Stimulated activated CD8-positive, alpha-beta memory T cell treated with anti-CD3 and anti-CD28 coated beads, Interleukin-7, amount 100 ng/mL, for 24 hours (primary cell): Measurements from ENCODE around the gene ITGAE.
"Not testable (repeated sequence)": the region's sequence is repeated elsewhere in the genome, so short reads cannot be mapped to it uniquely, and the experiment has no call there.

ENCODE experiments used
- DNase-seq: peaks from one replicate; pipeline ENCODE4 v3.0.0-alpha.2; 2020; ENCODE audit warnings: low read depth

The ITGAE gene, protein sequence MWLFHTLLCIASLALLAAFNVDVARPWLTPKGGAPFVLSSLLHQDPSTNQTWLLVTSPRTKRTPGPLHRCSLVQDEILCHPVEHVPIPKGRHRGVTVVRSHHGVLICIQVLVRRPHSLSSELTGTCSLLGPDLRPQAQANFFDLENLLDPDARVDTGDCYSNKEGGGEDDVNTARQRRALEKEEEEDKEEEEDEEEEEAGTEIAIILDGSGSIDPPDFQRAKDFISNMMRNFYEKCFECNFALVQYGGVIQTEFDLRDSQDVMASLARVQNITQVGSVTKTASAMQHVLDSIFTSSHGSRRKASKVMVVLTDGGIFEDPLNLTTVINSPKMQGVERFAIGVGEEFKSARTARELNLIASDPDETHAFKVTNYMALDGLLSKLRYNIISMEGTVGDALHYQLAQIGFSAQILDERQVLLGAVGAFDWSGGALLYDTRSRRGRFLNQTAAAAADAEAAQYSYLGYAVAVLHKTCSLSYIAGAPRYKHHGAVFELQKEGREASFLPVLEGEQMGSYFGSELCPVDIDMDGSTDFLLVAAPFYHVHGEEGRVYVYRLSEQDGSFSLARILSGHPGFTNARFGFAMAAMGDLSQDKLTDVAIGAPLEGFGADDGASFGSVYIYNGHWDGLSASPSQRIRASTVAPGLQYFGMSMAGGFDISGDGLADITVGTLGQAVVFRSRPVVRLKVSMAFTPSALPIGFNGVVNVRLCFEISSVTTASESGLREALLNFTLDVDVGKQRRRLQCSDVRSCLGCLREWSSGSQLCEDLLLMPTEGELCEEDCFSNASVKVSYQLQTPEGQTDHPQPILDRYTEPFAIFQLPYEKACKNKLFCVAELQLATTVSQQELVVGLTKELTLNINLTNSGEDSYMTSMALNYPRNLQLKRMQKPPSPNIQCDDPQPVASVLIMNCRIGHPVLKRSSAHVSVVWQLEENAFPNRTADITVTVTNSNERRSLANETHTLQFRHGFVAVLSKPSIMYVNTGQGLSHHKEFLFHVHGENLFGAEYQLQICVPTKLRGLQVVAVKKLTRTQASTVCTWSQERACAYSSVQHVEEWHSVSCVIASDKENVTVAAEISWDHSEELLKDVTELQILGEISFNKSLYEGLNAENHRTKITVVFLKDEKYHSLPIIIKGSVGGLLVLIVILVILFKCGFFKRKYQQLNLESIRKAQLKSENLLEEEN

DNA sequence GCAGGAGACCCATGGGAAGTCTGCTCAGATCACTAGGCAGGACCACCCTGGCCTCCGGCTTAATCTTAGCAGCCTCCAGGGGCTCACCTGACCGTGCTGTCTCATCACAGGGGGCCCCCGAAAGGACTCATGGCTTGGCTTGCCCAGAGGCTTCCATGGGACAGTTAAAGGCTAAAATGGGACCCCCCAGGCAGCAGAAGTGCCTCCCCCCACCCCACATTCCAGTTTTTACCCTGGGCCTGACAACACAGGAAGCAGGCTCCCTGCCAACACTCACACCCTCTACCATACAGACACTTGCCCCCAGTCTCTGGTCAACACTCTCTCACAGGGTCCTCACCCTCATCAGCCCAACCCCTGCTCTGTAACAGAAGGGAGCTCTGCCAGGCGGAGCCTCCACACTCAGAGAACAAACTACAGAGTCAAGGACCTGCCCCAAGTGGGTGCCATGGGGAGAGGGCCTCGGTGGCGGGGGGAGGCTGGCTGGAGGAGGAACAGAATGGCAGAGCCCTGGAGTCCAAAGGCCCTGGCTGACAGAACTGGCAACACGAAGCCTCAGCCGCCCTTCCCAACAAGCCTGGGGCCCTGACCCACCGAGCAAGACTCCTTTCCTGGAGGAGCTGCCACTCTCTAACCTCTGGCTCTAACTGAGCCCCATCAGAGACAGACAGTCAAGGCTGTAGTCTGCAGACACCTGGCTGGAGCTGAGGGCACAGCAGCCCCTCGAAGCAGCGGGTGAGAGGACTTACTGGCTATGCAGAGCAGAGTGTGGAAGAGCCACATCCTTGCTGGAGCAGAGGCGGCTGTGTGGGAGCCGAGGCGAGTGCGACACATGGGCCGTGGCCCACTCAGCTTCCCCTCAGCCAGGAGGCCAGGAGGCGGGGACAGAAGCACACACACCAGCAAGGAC is at the start of gene ITGAE:
ITGAE (minus strand) TSS at position 827 of the 910 bp plus-strand sequence; CDS start at position 783, 44 bp downstream.
- no peak for DNase-seq

DNA sequence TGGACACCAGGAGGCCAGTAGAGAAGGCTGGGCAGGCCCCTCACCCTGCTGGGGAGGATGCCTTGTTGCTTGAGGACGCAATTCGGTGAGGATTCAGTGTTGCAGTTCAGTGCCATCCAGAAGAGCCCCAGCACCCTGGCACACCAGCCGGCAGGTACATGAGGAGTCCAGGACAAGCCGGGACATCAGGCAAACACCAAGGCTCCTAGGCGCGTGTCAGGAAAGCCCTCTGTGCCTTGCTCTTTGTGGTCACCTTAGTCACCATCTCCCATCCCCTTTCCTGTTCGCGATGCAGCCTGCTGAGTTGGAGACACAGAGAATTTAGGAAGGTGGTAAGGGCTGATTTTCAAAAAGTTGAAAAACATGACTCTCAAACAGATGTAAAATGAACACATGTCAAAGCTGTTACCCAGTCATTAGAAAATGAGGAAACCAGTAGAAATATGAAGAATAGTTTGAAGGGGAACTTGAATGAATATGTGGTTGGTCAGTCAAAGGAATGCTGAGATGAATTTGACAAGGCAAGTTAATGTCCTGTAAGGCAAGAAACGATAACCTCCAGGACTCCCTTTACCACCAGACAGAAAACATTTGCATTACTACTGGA is 47.3 kb upstream of the ITGAE start:
- no peak for DNase-seq

DNA sequence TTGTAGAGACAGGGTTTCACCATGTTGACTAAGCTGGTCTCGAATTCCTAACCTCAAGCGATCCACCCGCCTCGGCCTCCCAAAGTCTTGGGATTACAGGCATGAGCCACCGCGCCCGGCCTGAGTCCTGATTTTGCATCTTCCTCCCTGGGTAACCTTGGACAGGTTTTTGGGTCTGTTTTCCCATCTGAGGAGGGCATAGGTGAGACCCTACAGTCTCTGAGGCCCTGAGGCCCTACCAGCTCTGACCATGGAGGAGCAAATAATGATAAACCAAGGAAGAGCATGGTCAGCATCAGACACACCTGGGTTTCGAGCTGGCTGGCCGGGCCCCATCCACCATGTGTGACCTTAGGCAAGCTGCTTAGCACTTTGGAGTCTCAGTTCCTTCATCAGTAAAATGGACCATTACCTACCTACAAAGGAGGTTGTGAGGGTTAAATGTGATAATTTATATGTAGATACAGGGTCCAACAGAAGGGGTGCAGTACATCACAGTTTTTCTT is 46.2 kb upstream of the ITGAE start:
- DNase-seq = no peak

DNA sequence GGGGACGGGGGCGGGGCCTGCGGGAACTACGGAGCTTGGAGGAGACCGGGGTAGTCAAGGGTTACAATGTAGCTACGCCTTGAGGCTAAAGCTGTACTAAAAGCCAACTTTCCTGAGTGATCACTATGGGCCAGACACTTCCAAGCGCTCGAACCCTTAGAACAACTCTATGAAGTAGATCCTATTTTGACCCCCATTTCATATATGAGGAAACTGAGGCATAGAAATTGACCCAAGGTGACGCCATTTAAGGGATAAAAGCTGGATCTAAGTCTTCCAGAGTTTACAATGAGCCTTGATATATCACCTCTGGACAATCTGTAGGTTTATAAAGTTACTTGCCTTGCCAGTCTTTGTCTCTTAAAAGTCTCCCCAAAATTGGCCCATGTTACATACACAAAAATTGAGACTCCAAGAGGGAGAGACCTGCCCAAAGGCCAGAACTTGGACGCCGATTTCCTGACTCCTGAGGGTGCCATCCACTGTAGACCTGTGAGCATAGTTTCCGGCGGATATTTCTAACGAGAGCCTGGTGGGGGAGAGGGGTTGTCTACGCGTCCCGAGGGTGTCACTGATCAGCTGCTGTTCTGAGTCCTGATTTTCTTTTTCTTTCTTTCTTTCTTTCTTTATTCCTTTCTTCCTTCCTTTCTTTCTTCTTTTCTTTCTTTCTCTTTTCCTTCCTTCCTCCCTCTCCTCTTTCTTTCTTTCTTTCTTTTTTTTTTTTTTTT is 45.6 kb upstream of the ITGAE start:
- DNase-seq = no peak

DNA sequence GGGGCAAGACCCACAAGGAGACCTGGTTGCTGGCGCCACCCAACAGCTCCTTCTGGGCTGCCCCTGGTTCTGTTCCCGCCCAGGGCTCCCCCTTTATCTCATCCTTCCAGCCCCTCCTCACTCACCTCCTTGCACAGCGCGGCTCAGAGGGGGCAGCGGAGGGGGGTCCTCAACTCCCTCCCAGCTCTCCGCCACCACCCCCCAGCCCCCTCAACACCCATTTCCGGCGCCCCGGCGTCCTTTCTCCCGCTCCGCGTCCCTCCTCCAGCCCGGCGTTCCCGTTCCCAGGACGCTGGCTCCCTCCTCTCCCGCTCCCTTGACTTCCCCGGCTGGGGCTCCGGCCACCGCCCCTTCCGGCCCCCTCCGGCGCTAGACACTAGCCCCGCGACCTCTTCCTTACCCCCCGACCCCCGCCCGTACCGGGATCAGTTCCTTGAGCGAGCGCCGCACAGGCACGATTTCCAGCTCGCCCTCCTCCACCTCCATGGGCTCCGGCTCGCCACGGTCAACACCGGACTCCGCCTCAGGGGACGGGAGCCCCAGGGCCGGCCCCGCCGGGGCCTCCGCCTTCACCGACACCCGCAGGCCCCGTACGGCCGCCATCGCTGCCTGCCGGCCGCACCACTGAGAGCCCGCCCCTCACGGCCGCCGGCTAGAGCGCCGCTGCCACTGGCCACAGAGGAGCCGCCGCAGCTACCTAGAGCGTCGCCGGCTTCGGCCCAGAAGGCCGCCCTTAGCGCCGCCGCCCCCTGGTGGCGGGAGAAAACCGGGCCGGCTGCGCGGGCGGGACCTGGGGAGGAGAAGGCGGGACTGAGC is 44.8 kb upstream of the ITGAE start, which contains the start of gene NCBP3:
NCBP3 (minus strand) TSS at position 626 of the 816 bp plus-strand sequence; CDS start at position 603, 23 bp downstream.
- DNase-seq = peak; percentile 70

DNA sequence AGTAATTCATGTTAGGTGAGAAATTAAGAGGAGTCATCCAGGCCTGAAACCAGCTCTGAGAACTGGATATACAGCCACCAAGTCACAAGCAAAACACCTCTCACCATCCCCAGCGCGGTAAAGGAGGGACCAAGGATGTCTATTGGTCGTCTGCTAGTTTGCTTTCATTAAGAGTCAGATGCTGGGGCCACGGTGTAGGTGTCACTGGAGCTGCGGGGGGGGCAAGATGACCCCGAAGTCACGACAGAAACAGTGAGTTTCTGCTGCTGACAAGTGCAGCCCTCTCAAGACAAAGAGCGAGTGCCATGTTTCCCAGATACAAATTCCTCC is 44.3 kb upstream of the ITGAE start:
- DNase-seq = peak; percentile 14

DNA sequence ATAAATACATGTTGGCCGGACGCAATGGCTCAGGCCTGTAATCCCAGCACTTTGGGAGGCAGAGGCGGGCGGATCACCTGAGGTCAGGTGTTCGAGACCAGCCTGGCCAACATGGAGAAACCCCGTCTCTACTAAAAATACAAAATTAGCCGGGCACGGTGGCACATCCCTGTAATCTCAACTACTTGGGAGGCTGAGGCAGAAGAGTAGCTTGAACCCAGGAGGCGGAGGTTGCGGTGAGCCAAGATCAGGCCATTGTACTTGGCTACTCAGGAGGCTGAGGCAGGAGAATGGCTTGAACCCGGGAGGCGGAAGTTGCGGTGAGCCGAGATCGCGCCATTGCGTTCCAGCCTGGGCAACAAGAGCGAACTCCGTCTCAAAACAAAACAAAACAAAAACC is 43.6 kb upstream of the ITGAE start:
- DNase-seq = not testable (repeated sequence)

DNA sequence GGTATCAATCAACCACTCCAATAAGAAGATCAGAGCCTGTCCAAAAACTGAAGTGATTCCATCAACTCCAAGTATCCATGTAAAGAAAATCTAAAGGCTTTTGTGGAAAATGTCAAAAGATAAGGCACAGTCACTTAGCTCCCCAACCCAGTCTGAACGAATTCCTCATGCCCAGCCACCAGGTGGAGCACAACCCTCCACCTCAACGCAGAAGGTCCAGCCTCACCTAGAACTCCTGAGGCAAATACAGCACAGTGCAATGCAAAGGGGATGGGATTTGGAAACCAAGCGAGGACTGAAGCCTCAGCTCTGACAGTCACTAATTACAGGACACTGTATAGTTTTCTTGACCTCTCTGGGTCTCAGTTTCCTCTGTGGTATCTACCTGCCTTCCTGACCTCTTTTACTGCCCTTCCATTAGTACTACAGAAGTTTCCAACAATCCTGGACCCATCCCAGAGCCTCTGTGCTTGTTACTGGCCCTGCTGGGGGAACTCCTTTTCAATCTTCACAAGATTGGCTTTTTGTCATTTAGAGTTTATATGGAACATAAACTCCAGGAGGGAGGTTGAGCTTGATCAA is 43.0 kb upstream of the ITGAE start:
- no peak for DNase-seq

DNA sequence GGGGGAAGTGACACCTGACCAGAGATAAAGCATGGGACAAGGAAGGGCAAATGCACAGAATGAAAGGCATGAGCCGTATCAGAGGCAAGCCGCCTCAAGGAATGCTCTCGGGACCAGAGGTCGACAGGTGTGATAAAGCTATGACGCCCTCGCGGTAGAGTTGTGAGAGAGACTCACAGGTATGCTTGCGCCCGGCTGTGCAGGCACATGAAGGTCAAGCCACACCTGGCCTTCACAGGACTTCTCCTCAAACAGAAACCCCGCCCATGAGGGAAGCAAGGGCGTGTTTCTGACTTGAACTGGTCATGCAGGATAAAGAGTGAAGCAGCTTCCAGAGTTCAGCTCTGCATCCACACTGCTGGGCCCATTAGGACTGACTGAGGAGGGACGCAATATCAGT is 37.2 kb upstream of the ITGAE start:
- no peak for DNase-seq

DNA sequence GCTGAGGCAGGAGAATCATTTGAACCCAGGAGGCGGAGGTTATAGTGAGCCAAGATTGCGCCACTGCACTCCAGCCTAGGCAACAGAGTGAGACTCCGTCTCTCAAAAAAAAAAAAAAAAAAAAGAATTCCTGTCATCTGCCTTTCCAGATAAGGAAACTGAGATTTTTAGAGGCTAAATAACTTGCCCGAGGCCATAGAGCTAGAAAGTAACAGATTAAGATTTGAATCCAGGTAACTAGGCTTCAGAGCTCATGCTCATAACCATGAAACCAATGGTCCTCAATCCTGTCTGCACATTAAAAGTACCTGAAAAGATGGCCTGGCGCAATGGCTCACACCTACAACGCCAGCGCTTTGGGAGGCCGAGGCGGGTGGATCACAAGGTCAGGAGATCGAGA is 35.6 kb upstream of the ITGAE start:
- no peak for DNase-seq

DNA sequence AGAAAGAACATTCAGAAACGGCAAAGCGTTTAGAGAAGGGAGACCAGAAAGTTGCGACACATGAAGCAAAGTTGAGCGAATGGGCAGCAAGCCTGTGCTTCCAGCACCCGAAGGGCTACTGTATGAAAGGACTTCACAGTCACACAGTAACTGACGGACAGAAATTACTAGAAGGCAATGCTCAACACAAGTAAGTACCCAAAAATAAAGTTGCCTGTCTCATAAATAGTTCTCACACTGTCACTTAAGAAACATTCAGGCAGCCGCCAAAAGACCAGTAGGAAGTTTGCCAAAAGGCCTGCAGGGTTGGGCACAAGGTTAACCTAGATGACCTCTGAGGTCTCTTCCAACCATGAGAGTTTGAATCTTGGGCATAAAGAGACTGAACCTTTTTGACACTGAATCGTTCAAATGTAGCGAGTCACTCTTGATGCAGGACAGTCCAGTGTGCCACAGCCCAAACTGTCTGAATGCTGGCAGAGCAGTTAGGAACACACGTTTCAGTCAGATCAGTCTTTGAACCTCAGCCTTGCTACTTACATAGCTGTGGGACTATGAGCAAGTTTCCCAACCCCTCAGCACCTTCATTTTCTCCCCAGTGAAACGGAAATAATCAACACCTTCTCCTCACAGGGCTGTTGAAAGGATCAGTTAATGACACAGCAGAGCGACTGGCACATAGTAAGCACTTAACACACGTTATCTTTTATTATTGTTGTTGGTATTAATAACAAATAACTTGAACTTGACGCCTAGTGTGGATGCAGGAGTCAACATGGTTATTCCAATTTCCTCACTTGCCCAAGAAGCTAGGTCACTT is 34.6 kb upstream of the ITGAE start:
- no peak for DNase-seq

DNA sequence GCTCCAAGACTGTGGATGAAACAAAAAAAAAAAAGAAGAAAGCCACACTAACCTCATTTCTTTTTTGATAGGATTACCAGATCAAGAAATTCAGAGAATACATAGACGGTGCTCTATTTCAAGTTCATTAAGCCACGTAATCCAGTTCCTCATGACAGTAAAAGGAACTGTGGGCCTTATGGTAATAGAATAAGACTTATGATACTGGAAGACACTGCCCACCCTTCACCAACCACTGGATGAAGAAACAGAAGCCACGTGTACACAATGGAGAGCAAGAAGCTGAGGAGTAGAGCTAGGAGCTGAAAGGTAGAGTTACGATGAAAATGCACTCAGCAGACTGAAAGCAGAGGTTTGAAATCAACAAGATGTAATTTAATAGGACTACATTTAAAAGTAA is 33.8 kb upstream of the ITGAE start:
- DNase-seq = no peak

DNA sequence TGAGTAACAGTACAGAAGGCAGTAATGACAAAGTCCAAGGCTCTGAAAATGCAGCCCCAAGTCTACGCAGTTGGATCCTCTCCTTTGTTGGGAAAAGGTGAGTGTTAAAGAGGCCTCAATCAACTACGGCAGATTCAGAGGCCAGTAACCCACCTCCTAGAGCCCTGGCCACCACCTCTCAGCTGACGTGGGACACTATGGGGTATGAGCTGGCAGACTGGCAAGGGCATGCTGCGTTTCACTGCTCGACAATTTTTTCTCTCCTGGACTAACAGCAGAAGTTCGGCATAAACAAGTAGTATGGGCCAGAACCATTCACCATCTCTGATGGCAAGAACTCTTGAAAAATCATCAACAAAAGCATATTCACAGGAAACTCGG is 27.9 kb upstream of the ITGAE start:
- DNase-seq = no peak

DNA sequence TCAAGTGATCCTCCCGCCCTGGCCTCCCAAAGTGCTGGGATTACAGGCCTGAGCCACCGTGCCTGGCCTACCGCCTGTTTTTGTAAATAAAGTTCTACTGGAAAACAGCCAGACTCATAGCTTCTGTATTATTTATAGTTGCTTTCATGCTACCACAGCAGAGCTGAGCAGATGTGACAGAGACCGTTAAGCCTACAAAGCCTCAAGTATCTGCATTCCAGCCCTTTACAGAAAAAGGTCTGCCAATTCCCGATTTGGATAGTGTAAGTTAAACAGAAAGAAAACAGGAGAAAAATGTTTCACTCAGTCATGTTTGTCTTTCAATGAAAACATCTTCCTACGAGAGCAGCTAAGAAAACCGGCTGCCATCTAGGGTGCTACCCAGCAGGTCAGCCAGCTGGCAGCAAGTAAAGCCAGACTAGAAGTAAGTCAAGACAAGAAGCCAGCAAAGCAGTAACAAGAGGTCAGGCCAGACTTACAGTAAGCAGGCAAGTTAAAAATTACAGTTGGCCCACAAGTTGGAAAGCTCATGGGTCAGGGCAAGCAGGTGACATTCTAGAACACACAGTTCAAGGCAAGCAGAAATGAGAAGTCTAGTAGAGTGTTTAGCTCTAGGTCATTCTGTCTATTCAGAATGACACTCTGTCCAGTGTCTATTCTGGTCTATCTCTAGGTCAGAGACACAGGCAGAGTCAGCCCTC is 27.3 kb upstream of the ITGAE start:
- DNase-seq = no peak

DNA sequence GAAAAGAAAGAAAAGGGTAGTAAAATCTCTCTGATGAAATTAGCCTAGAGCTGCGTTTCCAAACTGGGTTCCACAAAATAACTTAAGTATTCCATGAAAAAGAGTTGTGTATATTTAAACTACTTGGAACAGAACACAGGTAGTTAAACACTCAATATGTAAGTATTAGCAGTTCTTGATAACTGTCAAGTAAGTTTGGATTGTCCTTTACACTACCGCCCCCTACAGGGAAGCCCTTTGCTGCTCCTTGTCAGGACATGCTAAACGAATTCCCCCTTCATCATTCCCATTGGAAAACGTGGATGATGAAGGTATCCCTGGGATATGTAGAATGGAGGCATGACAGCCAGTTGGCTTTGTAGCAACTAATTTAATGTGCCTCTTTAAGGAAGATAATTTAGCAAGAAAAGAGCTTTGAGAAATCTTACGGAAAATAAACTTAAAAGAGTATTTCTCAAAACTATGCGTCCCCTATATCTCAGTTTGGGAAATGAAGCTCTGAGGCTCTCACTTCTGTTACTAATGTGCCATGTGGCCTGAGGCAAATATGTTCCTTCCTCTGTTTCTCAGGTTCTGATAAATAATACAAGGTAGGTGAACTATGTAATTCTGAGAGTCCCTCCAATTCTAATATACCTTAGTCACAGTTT is 26.3 kb upstream of the ITGAE start:
- DNase-seq = peak; percentile 47

DNA sequence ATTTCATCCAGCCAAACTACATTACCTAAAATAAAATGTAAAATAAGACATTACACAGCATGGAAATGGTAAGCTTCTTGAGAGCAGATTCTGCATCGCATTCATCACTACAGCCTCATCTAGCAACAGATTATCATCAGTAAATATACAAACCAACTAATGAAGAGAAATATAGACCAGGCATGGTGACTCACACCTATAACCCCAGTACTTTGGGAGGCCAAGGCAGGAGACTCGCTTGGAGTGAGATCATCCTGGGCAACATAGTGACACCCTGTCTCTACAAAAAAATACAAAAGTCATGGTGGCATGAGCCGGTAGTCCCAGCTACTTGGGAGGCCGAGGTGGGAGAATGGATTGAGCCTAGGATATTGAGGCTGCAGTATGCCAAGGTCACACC is 25.2 kb upstream of the ITGAE start:
- DNase-seq = no peak

DNA sequence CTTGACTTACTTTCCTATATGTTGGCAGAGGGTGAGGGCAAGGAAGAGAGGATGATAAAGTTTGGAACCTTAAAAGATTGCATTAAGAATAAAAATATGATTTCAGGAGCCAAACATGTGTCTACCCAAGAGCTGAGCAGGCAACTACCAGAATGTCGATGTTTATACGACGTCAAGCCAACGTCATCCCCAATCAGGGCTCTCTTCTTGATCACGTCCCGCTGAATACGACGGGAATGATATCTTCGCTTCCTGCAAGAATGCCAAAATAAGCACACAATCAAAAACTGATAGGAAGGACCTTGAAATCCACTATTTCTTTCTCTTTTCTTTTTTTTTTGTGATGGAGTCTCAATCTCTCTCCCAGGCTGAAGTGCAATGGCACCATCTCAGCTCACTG is 20.1 kb upstream of the ITGAE start:
- DNase-seq = no peak
